Aorta (tissue), 5 donors: ENCODE results near the gene CCNG1. TPM values are rescaled to one million over a fixed set of nuclear protein-coding genes. Genes with fewer than 3 reads are reported as not detected.

Experiments used
- ATAC-seq: fragments of 200-7000 bp; cut with Tn5 transposase; one replicate; pipeline ENCODE4 v1.9.1; 2022; ENCODE audit warnings: moderate library complexity; ENCODE audit not compliant: low FRiP score
- DNase-seq, 2 donors: peaks; one replicate each; pipeline ENCODE4 v3.0.0-alpha.2; 2020
- H3K27ac ChIP-seq, 2 donors: one replicate each; pipeline ENCODE4 v1.5.1; 2013; ENCODE audit warnings: low read length in 2 of 2, mild to moderate bottlenecking in 2 of 2, moderate library complexity in 2 of 2, control low read depth in 1 of 2, inconsistent platforms in 1 of 2, low read depth in 1 of 2
- H3K27me3 ChIP-seq, 2 donors: one replicate each; pipeline ENCODE4 v1.6.1; 2013; ENCODE audit warnings: control low read depth in 1 of 2, low read length in 1 of 2, mild to moderate bottlenecking in 1 of 2, moderate library complexity in 1 of 2; ENCODE audit not compliant: insufficient read depth in 2 of 2, control insufficient read depth in 1 of 2
- H3K36me3 ChIP-seq, 2 donors: one replicate each; pipeline ENCODE4 v1.6.1; 2013; ENCODE audit warnings: control low read depth in 1 of 2, low read length in 1 of 2, mild to moderate bottlenecking in 1 of 2; ENCODE audit not compliant: insufficient read depth in 2 of 2, control insufficient read depth in 1 of 2
- H3K4me1 ChIP-seq, 2 donors: one replicate each; pipeline ENCODE4 v1.6.1; 2013; ENCODE audit warnings: low read length in 2 of 2, control low read depth in 1 of 2, mild to moderate bottlenecking in 1 of 2, moderate library complexity in 1 of 2; ENCODE audit not compliant: insufficient read depth in 2 of 2, control insufficient read depth in 1 of 2
- H3K4me3 ChIP-seq, 2 donors: one replicate each; pipeline ENCODE4 v1.5.1; 2013; ENCODE audit warnings: low read length in 2 of 2, control low read depth in 1 of 2, mild to moderate bottlenecking in 1 of 2
- H3K9me3 ChIP-seq: one replicate; pipeline ENCODE4 v1.6.1; 2013; ENCODE audit warnings: mild to moderate bottlenecking, low read length; ENCODE audit not compliant: control insufficient read depth
- WGBS, 2 donors: extraction: QIAGEN DNeasy Blood & Tissue Kit; methylation state at CpG; one replicate each; pipeline ENCODE4 v1.1.7; 2013; 5-methylcytosine and 5-hydroxymethylcytosine counted together
- intact Hi-C, 2 donors: fragments of 100-400 bp; cut with DNase I; formaldehyde crosslinking; loops; one replicate each; pipeline versions ENCODE4 v1.14.2 to v1.15.0; 2022
- polyA plus RNA-seq, 2 donors: library from polyadenylated mRNA; stranded (reverse); fragments of 200-250 nt; gene quantifications; one replicate each; pipeline ENCODE4 v1.2.3, GENCODE V29; 2013
- total RNA-seq, 2 donors: library from RNA; stranded (reverse); fragmentation: NEBNext Ultra II Directional; extraction: Animal tissue kit (Norgen Biotek cat#: 25700); gene quantifications; one replicate each; pipeline ENCODE4 v1.2.1, GENCODE V29; 2021
- donor health status: healthy with polysubstance abuse.
- donor health status: Bipolar disorder and iron deficiency.
- donor health status: DM: no; HTN: no; CAD: no.
- donor health status: DM: no; HTN: no; CAD: no.
- donor health status: DM: yes; HTN: yes; CAD: no.

The CCNG1 gene
- total and polyA plus RNA-seq, 4 donors = 68.4 to 185 (median 104) TPM

DNA sequence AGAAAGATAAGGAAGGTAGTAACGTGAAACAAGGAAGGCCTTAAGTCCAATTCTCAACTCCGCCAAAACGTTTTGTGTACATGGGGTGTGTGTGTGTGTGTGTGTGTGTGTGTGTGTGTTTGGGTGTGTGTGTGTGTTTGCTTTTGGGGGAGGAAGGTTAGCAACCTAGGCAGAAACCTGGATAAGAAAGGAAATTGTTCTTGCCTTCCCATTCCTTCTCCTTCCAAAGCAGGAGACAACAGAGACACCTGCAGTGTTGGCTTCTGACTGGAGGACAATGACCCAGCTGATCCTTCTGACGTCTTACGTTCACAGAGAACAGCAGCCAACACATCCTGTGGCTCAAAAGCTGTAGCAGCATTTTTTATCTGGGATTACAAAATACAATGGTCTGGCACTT is 4.1 kb upstream of the CCNG1 start:
- H3K4me1 ChIP-seq = no peaks in the 10 kb centered on the region
- H3K9me3 ChIP-seq = no peaks in the 10 kb centered on the region
- H3K36me3 ChIP-seq = no peaks in the 10 kb centered on the region
- intact Hi-C loops = no loop called here
- H3K27me3 ChIP-seq = no peaks in the 10 kb centered on the region
- ATAC-seq (no peak), DNase-seq (no peak)
- H3K4me3 ChIP-seq = no peak overlapping the region
- no peak overlapping the region for H3K27ac ChIP-seq
- 54 to 59% methylated on average over 5 of the region's 5 CpGs for WGBS, 2 donors

- no peak overlapping the region for H3K4me3 ChIP-seq
- no peak for DNase-seq
- no peak for ATAC-seq
- H3K4me1 ChIP-seq = peaks cover 3 to 4% of the 10 kb centered on the region in 2 donors
- no peaks in the 10 kb centered on the region for H3K9me3 ChIP-seq
- no peaks in the 10 kb centered on the region for H3K27me3 ChIP-seq
- intact Hi-C loops = no loop called here
- H3K27ac ChIP-seq = no peak overlapping the region
- H3K36me3 ChIP-seq = no peaks in the 10 kb centered on the region
- WGBS, 2 donors = 43 to 51% methylated on average over 3 of the region's 3 CpGs
Observed at GRCh38 chr5:163434401-163434866, 3.0 kb upstream of the CCNG1 start.

- WGBS, 2 donors = 67 to 75% methylated on average over 4 of the region's 4 CpGs
- H3K27ac ChIP-seq = no peak overlapping the region
- H3K4me3 ChIP-seq = peak overlapping the region in 1 of 2 donors; percentile 16
Observed at GRCh38 chr5:163436515-163436914, 880 bp upstream of the CCNG1 start.

GRCh38 chr5:163437011-163437308 is 435 bp upstream of the CCNG1 start:
- Histone ChIP-seq H3K36me3 (no peaks in the 10 kb centered on the region), H3K4me3 (peak overlapping the region; percentile 16 to 93), H3K27me3 (no peaks in the 10 kb centered on the region), H3K27ac (no peak overlapping the region), H3K4me1 (peaks cover 6% of the 10 kb centered on the region in 2 donors), H3K9me3 (no peaks in the 10 kb centered on the region)
- no peak for ATAC-seq
- intact Hi-C loops = loop anchor here in 1 of 2 donors (2.0 kb wide), 1 partner anchor 68 kb away; the partner anchor contains the start of gene MAT2B
- WGBS, 2 donors = 1% methylated on average over 6 of the region's 6 CpGs
- DNase-seq = no peak

More at GRCh38 chr5:163436515-163436914, 880 bp upstream of the CCNG1 start:
- DNase-seq (no peak), ATAC-seq (no peak)
- peaks cover 6% of the 10 kb centered on the region in 2 donors for H3K4me1 ChIP-seq
- intact Hi-C loops = loop anchor here in 1 of 2 donors (2.0 kb wide), 1 partner anchor 68 kb away; the partner anchor contains the start of gene MAT2B
- H3K9me3 ChIP-seq = no peaks in the 10 kb centered on the region
- no peaks in the 10 kb centered on the region for H3K36me3 ChIP-seq
- no peaks in the 10 kb centered on the region for H3K27me3 ChIP-seq

DNA sequence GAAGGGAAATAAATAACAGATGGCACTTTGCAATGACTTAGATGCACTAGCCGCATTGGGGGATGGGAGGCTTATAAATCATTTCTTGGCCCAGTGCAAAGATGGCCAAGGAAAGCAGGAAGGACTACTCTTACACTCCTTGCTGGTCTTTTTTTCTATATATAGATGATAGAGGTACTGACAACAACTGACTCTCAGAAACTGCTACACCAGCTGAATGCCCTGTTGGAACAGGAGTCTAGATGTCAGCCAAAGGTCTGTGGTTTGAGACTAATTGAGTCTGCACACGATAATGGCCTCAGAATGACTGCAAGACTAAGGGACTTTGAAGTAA is 1.7 kb downstream of the CCNG1 start:
- Histone ChIP-seq H3K27me3 (no peaks in the 10 kb centered on the region), H3K36me3 (no peaks in the 10 kb centered on the region), H3K27ac (no peak overlapping the region), H3K4me1 (peaks cover 6% of the 10 kb centered on the region in 2 donors), H3K9me3 (no peaks in the 10 kb centered on the region), H3K4me3 (no peak overlapping the region)
- intact Hi-C loops = no loop called here
- DNase-seq (no peak), ATAC-seq (no peak)
- WGBS, 2 donors = 51 to 55% methylated on average over 2 of the region's 2 CpGs

GRCh38 chr5:163440954-163441353 is 3.6 kb downstream of the CCNG1 start:
- ATAC-seq (no peak), DNase-seq (no peak)
- H3K9me3 ChIP-seq = no peaks in the 10 kb centered on the region
- H3K4me1 ChIP-seq = peaks cover 6% of the 10 kb centered on the region in 2 donors
- no peak overlapping the region for H3K27ac ChIP-seq
- H3K4me3 ChIP-seq = no peak overlapping the region
- intact Hi-C loops = no loop called here
- H3K27me3 ChIP-seq = no peaks in the 10 kb centered on the region
- WGBS, 2 donors = 94 to 95% methylated on average over 3 of the region's 3 CpGs
- peaks cover 0 to 2% of the 10 kb centered on the region in 2 donors for H3K36me3 ChIP-seq

GRCh38 chr5:163444526-163444925 is 7.1 kb downstream of the CCNG1 start:
- WGBS, 2 donors = 84 to 91% methylated on average over 1 of the region's 1 CpG
- H3K4me1 ChIP-seq = peaks cover 2 to 3% of the 10 kb centered on the region in 2 donors
- no peak overlapping the region for H3K4me3 ChIP-seq
- H3K27ac ChIP-seq = no peak overlapping the region
- no peaks in the 10 kb centered on the region for H3K27me3 ChIP-seq
- peaks cover 2 to 3% of the 10 kb centered on the region in 2 donors for H3K36me3 ChIP-seq
- no peaks in the 10 kb centered on the region for H3K9me3 ChIP-seq
- intact Hi-C loops = no loop called here
- ATAC-seq = no peak
- DNase-seq = no peak

- no peak for DNase-seq
- Histone ChIP-seq H3K27me3 (no peaks in the 10 kb centered on the region), H3K9me3 (no peaks in the 10 kb centered on the region), H3K4me1 (peaks cover 0 to 3% of the 10 kb centered on the region in 2 donors), H3K27ac (no peak overlapping the region), H3K4me3 (no peak overlapping the region), H3K36me3 (peaks cover 2 to 3% of the 10 kb centered on the region in 2 donors)
- WGBS, 2 donors = 89 to 91% methylated on average over 6 of the region's 6 CpGs
- ATAC-seq = no peak
- intact Hi-C loops = no loop called here
Observed at GRCh38 chr5:163445345-163445744, 8.0 kb downstream of the CCNG1 start.

DNA sequence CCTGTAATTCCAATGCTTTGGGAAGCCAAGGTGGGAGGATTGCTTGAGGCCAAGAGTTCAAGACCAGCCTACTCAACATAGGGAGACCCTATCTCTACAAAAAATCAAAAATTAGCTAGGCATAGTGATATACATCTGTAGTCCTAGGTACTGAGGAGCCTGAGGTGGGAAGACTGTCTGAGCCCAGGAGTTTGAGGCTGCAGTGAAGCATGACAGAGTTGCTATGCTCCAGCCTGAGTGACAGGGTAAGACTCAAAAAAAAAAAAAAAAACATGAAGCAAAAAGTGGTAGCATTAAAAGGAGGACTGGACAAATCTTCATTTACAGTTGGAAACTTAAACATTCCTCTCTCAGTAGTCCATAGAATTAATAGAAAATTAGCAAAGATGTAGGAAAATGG is 9.8 kb downstream of the CCNG1 start:
- Histone ChIP-seq H3K36me3 (peaks cover 3 to 5% of the 10 kb centered on the region in 2 donors), H3K4me3 (no peak overlapping the region)

More for the DNA sequence above, 9.8 kb downstream of the CCNG1 start:
- H3K9me3 ChIP-seq = no peaks in the 10 kb centered on the region
- ATAC-seq (no peak), DNase-seq (no peak)
- H3K27ac ChIP-seq = no peak overlapping the region
- no peaks in the 10 kb centered on the region for H3K27me3 ChIP-seq
- intact Hi-C loops = no loop called here
- H3K4me1 ChIP-seq = no peaks in the 10 kb centered on the region
